Measurements from ENCODE around the gene NCAM1.

DNA sequence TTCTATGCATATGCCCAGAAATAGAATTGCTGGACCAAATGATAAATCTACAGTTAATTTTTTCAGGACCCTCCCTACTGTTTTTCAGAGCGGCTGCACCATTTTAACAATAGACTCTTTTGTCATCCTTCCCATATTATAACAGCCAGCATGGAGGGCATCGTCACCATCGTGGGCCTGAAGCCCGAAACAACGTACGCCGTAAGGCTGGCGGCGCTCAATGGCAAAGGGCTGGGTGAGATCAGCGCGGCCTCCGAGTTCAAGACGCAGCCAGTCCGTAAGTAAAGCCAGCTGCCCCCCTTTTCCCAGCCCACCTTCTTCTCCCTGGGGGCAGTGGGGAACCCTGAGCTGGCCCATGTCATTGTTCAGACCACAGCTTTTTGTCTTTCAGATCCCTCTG, 273.7 kb downstream of the NCAM1 start:
- TF ChIP-seq, protein P1, sequence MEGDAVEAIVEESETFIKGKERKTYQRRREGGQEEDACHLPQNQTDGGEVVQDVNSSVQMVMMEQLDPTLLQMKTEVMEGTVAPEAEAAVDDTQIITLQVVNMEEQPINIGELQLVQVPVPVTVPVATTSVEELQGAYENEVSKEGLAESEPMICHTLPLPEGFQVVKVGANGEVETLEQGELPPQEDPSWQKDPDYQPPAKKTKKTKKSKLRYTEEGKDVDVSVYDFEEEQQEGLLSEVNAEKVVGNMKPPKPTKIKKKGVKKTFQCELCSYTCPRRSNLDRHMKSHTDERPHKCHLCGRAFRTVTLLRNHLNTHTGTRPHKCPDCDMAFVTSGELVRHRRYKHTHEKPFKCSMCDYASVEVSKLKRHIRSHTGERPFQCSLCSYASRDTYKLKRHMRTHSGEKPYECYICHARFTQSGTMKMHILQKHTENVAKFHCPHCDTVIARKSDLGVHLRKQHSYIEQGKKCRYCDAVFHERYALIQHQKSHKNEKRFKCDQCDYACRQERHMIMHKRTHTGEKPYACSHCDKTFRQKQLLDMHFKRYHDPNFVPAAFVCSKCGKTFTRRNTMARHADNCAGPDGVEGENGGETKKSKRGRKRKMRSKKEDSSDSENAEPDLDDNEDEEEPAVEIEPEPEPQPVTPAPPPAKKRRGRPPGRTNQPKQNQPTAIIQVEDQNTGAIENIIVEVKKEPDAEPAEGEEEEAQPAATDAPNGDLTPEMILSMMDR (conservative IDR thresholded peaks at IDR 0.05 in 1 of 2, IDR thresholded peaks at IDR 0.05 in 1 of 2; ENCODE audit: low read depth in 1 of 2, low read length in 2 of 2) = no peak
- no peak for TF ChIP-seq EZH2 (IDR thresholded peaks at IDR 0.05; ENCODE audit: low read length, missing control alignments)

Measured in fibroblast of lung (primary cell).